H9 (cell line): Measurements from ENCODE around the gene DCPS. TPM values are rescaled to one million over a fixed set of nuclear protein-coding genes. Genes with fewer than 3 reads are reported as not detected.
A peak's percentile ranks its signal among the peaks of the same experiment; 100 is the strongest.

Experiments
- DNase-seq: peaks from one replicate; pipeline ENCODE4 v3.0.0-alpha.2; 2017
- H2AFZ ChIP-seq: one replicate; pipeline ENCODE4 v1.6.1; 2013; ENCODE audit warnings: mild to moderate bottlenecking, low read length, control low read depth, moderate library complexity
- H2AK5ac ChIP-seq: 2 replicates; pipeline ENCODE4 v1.6.1; 2013; ENCODE audit warnings: low read length, control low read depth, mixed read lengths; ENCODE audit not compliant: insufficient read length
- H2BK120ac ChIP-seq: one replicate; pipeline ENCODE4 v1.6.1; 2013; ENCODE audit warnings: low read depth, mild to moderate bottlenecking, low read length, control low read depth, inconsistent platforms; ENCODE audit not compliant: poor library complexity, severe bottlenecking
- H2BK12ac ChIP-seq: 2 replicates; pipeline ENCODE4 v1.6.1; 2013; ENCODE audit warnings: low read length, control low read depth, mixed read lengths, low read depth; ENCODE audit not compliant: insufficient read length
- H2BK15ac ChIP-seq: 2 replicates; pipeline ENCODE4 v1.6.1; 2013; ENCODE audit warnings: low read depth, low read length, control low read depth
- H2BK20ac ChIP-seq: one replicate; pipeline ENCODE4 v1.6.1; 2013; ENCODE audit warnings: low read depth, mild to moderate bottlenecking, low read length, control low read depth, inconsistent platforms; ENCODE audit not compliant: poor library complexity, severe bottlenecking
- H2BK5ac ChIP-seq: 2 replicates; pipeline ENCODE4 v1.6.1; 2013; ENCODE audit warnings: low read length, control low read depth, mixed read lengths; ENCODE audit not compliant: insufficient read length
- H3K14ac ChIP-seq: 2 replicates; pipeline ENCODE4 v1.6.1; 2013; ENCODE audit warnings: low read length, control low read depth; ENCODE audit not compliant: insufficient read depth
- H3K18ac ChIP-seq: 2 replicates; pipeline ENCODE4 v1.6.1; 2013; ENCODE audit warnings: low read depth, mild to moderate bottlenecking, mixed read lengths, low read length, control low read depth; ENCODE audit not compliant: insufficient read length
- H3K23ac ChIP-seq: 2 replicates; pipeline ENCODE4 v1.6.1; 2013; ENCODE audit warnings: low read length, control low read depth, mixed read lengths, low read depth; ENCODE audit not compliant: insufficient read length
- H3K23me2 ChIP-seq: 2 replicates; pipeline ENCODE4 v1.6.1; 2013; ENCODE audit warnings: low read depth, mild to moderate bottlenecking, mixed read lengths, low read length, control low read depth; ENCODE audit not compliant: insufficient read length, poor library complexity, severe bottlenecking
- H3K27ac ChIP-seq: 2 replicates; pipeline ENCODE4 v1.5.1; 2013; ENCODE audit warnings: low read length, control low read depth, mixed read lengths, low read depth; ENCODE audit not compliant: insufficient read length
- H3K27me3 ChIP-seq: 2 replicates; pipeline ENCODE4 v1.6.1; 2013; ENCODE audit warnings: low read length, control low read depth, inconsistent platforms; ENCODE audit not compliant: insufficient read depth
- H3K4ac ChIP-seq: 2 replicates; pipeline ENCODE4 v1.6.1; 2013; ENCODE audit warnings: low read depth, mild to moderate bottlenecking, control low read depth, inconsistent platforms, low read length, moderate library complexity
- H3K4me1 ChIP-seq: 2 replicates; pipeline ENCODE4 v1.6.1; 2013; ENCODE audit warnings: low read length, control low read depth, inconsistent platforms; ENCODE audit not compliant: insufficient read depth
- H3K4me2 ChIP-seq: 2 replicates; pipeline ENCODE4 v1.6.1; 2013; ENCODE audit warnings: low read length, control low read depth, mixed read lengths; ENCODE audit not compliant: insufficient read length, insufficient read depth
- H3K56ac ChIP-seq: 2 replicates; pipeline ENCODE4 v1.6.1; 2013; ENCODE audit warnings: low read depth, mild to moderate bottlenecking, mixed read lengths, low read length, control low read depth; ENCODE audit not compliant: insufficient read length
- H3K79me1 ChIP-seq: 2 replicates; pipeline ENCODE4 v1.6.1; 2013; ENCODE audit warnings: low read depth, mild to moderate bottlenecking, moderate library complexity, low read length, control low read depth, inconsistent platforms; ENCODE audit not compliant: insufficient read depth, poor library complexity, severe bottlenecking
- H3K79me2 ChIP-seq: 2 replicates; pipeline ENCODE4 v1.6.1; 2013; ENCODE audit warnings: low read length, control low read depth, inconsistent platforms; ENCODE audit not compliant: insufficient read depth
- H3K9ac ChIP-seq: 2 replicates; pipeline ENCODE4 v1.6.1; 2013; ENCODE audit warnings: low read length, control low read depth, mixed read lengths; ENCODE audit not compliant: insufficient read length; ENCODE audit errors: extremely low read depth
- H3K9me3 ChIP-seq: one replicate; pipeline ENCODE4 v1.6.1; 2013; ENCODE audit warnings: low read depth, low read length, inconsistent platforms; ENCODE audit not compliant: control insufficient read depth
- H3T11ph ChIP-seq: one replicate; pipeline ENCODE4 v1.6.1; 2013; ENCODE audit warnings: mild to moderate bottlenecking, low read length, control low read depth, inconsistent platforms
- H4K20me1 ChIP-seq: one replicate; pipeline ENCODE4 v1.6.1; 2013; ENCODE audit not compliant: control insufficient read depth, insufficient read length, insufficient read depth
- H4K5ac ChIP-seq: 2 replicates; pipeline ENCODE4 v1.6.1; 2013; ENCODE audit warnings: low read depth, mild to moderate bottlenecking, mixed read lengths, low read length, control low read depth; ENCODE audit not compliant: insufficient read length
- H4K8ac ChIP-seq: replicated peaks from 2 replicates; pipeline ENCODE4 v1.6.1; 2013; ENCODE audit warnings: low read length, control low read depth, mixed read lengths, low read depth; ENCODE audit not compliant: insufficient read length
- H4K91ac ChIP-seq: 2 replicates; pipeline ENCODE4 v1.6.1; 2013; ENCODE audit warnings: low read depth, mild to moderate bottlenecking, moderate library complexity, mixed read lengths, low read length, control low read depth; ENCODE audit not compliant: insufficient read length
- H3K27ac Mint-ChIP-seq, 3 experiments: 2 replicates in 2 of 3; 3 replicates in 1 of 3; pipeline ENCODE4 v1.8.0; 2020 to 2021; ENCODE audit warnings: mixed read lengths in 3 of 3, mild to moderate bottlenecking in 1 of 3, moderate library complexity in 1 of 3
- H3K27me3 Mint-ChIP-seq: 2 replicates; pipeline ENCODE4 v1.8.0; 2021; ENCODE audit warnings: low read depth, mild to moderate bottlenecking, moderate library complexity, mixed read lengths
- H3K36me3 Mint-ChIP-seq, 3 experiments: 2 replicates in 2 of 3; 3 replicates in 1 of 3; pipeline ENCODE4 v1.8.0; 2020 to 2021; ENCODE audit warnings: low read depth in 3 of 3, mixed read lengths in 3 of 3; ENCODE audit not compliant: insufficient read depth in 1 of 3
- H3K4me1 Mint-ChIP-seq, 2 experiments: 2 replicates each; pipeline ENCODE4 v1.8.0; 2020; ENCODE audit warnings: mixed read lengths in 2 of 2
- H3K4me3 Mint-ChIP-seq, 2 experiments: 2 replicates in 1 of 2; 3 replicates in 1 of 2; pipeline ENCODE4 v1.8.0; 2020 to 2021; ENCODE audit warnings: mild to moderate bottlenecking in 2 of 2, mixed read lengths in 2 of 2, moderate library complexity in 1 of 2
- H3K9me3 Mint-ChIP-seq, 2 experiments: 2 replicates in 1 of 2; 3 replicates in 1 of 2; pipeline ENCODE4 v1.8.0; 2020; ENCODE audit warnings: mild to moderate bottlenecking in 2 of 2, mixed read lengths in 2 of 2, moderate library complexity in 1 of 2
- CTCF ChIP-seq: fragments of 200-600 bp; sonication (generic); conservative IDR thresholded peaks from 3 replicates; pipeline ENCODE4 v1.8.0; 2021; ENCODE audit warnings: antibody characterized with exemption, mild to moderate bottlenecking
- WGBS: extraction: QIAGEN DNeasy Blood & Tissue Kit; methylation state at CpG from one replicate; pipeline ENCODE4 v1.1.7; 2013; ENCODE audit warnings: missing lambda C conversion rate, low lambda C conversion rate, mixed read lengths; ENCODE audit not compliant: insufficient read length; ENCODE audit errors: extremely low coverage; 5-methylcytosine and 5-hydroxymethylcytosine counted together
- total RNA-seq: library from RNA; stranded (reverse); gene quantifications from 2 replicates; pipeline ENCODE4 v1.2.1, GENCODE V29; 2021

DCPS gene
- total RNA-seq, 1 experiment from 2014 or later = 27.7 TPM

- no CpG with 5 or more reads among the region's 17 CpGs for WGBS
- no peak for TF ChIP-seq CTCF
Measured at GRCh38 chr11:126345759-126346585, 42.1 kb downstream of the DCPS start.

More at GRCh38 chr11:126345759-126346585, 42.1 kb downstream of the DCPS start:
- no peaks in the 10 kb centered on the region for H3K9me3 Mint-ChIP-seq
- Histone ChIP-seq H4K5ac (no peak overlapping the region), H3K9me3 (no peaks in the 10 kb centered on the region), H2AK5ac (no peak overlapping the region), H3K27me3 (no peaks in the 10 kb centered on the region), H2BK120ac (no peak overlapping the region), H3K23me2 (no peaks in the 10 kb centered on the region), H3K56ac (no peak overlapping the region), H2AFZ (no peak overlapping the region), H3K4me1 (peaks cover 14% of the 10 kb centered on the region; the same call in 1 of the 2 replicates), H3K4ac (no peak overlapping the region), H3K14ac (peak overlapping the region; percentile 8; the same call in 1 of the 2 replicates), H2BK20ac (no peak overlapping the region), H2BK15ac (no peak overlapping the region), H3K79me1 (no peaks in the 10 kb centered on the region), H3K18ac (no peak overlapping the region), H3K4me2 (no peak overlapping the region), H3K23ac (no peak overlapping the region), H3K79me2 (peaks cover 2% of the 10 kb centered on the region; the same call in 1 of the 2 replicates), H3K9ac (no peak overlapping the region), H3K27ac (no peak overlapping the region), H4K91ac (no peak overlapping the region), H2BK12ac (no peak overlapping the region), H3T11ph (no peak overlapping the region), H4K20me1 (no peaks in the 10 kb centered on the region), H2BK5ac (no peak overlapping the region), H4K8ac (no peak overlapping the region)
- peak overlapping the region in 1 of 2 experiments; percentile 40; a peak in 2 of 5 replicates for H3K4me3 Mint-ChIP-seq
- H3K4me1 Mint-ChIP-seq = peaks cover 39 to 50% of the 10 kb centered on the region in 2 experiments
- H3K36me3 Mint-ChIP-seq = peaks cover 23 to 53% (median 51%) of the 10 kb centered on the region in 3 experiments
- no peaks in the 10 kb centered on the region for H3K27me3 Mint-ChIP-seq
- no peak for DNase-seq
- peak overlapping the region; percentile 52 to 94 (median 57); a peak in 6 of 7 replicates for H3K27ac Mint-ChIP-seq
